HG03565 (cell line): Measurements from ENCODE around the gene TAF10.

ENCODE experiments used
- ATAC-seq: cut with Tn5 transposase; IDR thresholded peaks from one replicate; pipeline ENCODE4 v1.9.1; 2021; ENCODE audit warnings: mild to moderate bottlenecking, moderate library complexity; ENCODE audit not compliant: unreplicated experiment

TAF10 gene

DNA sequence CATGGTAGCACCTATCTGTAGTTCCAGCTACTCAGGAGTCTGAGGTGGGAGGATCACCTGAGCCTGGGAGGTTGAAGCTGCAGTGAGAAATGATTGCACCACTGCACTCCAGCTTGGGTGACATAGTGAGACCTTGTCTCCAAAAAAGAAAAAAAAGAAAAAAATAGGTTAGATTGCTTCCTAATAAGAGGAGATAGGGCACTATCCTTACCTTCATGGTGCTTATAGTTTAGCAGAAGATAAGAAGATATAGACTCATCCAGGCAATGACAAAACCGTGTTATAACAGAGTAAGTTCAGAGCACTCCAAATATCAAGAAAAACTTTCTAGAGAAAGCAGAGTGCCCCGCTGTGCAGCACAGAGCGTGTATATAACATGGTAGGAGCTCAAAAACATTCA, 50.7 kb downstream of the TAF10 start:
- no peak for ATAC-seq
